Muscle of back (tissue), 11 donors: ENCODE results near the gene CCSER1. TPM values are rescaled to one million over a fixed set of nuclear protein-coding genes. Genes with fewer than 3 reads are reported as not detected.
A peak's percentile ranks its signal among the peaks of the same experiment; 100 is the strongest.
"Not testable (repeated sequence)": the region's sequence is repeated elsewhere in the genome, so short reads cannot be mapped to it uniquely, and the experiment has no call there.

Experiments
- DNase-seq, 3 donors: peaks; one replicate each; pipeline versions ENCODE4 v3.0.0 to v3.0.0-alpha.2; 2013
- polyA plus RNA-seq, 10 donors: library from polyadenylated mRNA; unstranded; fragments of 120-200 nt; gene quantifications; one replicate each; pipeline ENCODE4 v1.2.1, GENCODE V29; 2013; ENCODE audit not compliant: insufficient read length in 10 of 10

Gene CCSER1
- polyA plus RNA-seq, 10 donors = 0.20 to 0.86 (median 0.41) TPM

- DNase-seq = no peak
Observed at GRCh38 chr4:90689739-90690138, 562.5 kb downstream of the CCSER1 start.

- DNase-seq = no peak
Observed at GRCh38 chr4:90695411-90695810, 568.2 kb downstream of the CCSER1 start.

DNA sequence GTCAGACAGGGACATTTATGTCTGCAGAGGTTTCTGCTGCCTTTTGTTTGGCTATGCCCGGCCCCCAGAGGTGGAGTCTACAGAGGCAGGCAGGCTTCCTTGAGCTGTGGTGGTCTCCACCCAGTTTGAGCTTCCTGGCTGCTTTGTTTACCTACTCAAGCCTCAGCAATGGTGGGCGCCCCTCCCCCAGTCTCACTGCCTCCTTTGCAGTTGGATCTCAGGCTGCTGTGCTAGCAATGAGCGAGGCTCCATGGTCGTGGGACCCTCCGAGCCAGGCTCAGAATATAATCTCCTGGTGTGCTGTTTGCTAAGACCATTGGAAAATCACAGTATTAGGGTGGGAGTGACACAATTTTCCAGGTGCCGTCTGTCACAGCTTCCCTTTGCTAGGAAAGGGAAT lies 578.3 kb downstream of the CCSER1 start:
- DNase-seq = not testable (repeated sequence)

- no peak for DNase-seq
Observed at GRCh38 chr4:90715242-90715641, 588.0 kb downstream of the CCSER1 start.

DNA sequence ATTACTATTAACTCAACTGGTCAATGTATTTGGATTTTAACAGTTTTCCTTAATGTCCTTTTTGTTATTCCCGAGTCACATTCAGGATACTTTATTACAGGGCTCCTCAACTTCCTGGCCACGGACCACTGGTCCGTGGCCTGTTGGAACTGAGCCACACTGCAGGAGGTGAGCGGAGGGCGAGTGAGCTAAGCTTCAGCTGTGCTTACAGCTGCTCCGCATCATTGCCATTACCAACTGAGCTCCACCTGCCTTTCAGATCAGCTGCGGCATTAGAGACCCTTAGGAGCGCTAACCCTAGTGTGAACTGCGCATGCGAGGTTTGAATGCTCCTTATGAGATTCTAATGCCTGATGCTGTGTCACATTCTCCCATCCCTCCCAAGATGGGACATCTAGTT lies 591.7 kb downstream of the CCSER1 start:
- peak in 1 of 3 donors; percentile 1 for DNase-seq

- no peak for DNase-seq
Observed at GRCh38 chr4:90727938-90728337, 600.7 kb downstream of the CCSER1 start.

DNA sequence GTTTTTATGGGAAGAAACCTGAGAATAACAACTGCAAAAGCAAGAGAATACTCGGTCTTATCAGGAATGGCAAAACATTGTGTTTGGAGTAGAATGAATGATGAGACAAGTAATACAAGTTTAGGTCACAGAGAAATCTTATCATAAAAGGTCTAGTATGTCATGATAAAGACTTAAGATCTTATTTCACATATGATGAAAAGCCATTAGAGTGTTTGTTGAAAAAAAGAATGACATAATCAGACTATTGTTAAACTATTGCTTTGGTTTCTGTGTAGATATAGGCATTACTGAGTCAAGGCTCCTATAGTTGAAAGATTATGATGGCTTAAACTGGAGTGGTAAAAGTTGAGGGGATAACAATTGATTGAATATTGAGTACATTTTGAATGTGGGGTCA lies 603.6 kb downstream of the CCSER1 start:
- no peak for DNase-seq

DNA sequence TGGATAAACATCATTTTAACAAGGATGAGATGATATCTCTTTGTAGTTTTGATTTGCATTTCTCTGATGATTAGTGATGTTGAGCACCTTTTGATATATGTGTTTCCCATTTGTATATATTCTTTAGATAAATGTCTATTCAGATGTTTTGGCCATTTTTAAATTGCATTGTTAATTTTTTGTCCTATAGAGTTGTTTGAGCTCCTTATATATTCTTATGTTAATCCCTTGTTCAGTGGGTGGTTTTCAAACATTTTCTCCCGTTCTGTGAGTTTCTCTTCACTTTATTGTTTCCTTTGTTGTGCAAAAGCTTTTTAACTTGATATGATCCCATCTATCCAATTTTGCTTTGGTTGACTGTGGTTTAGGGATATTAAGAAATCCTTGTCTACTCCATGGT lies 606.0 kb downstream of the CCSER1 start:
- DNase-seq = no peak

- no peak for DNase-seq
Observed at GRCh38 chr4:90745176-90745575, 618.0 kb downstream of the CCSER1 start.

- DNase-seq = no peak
Observed at GRCh38 chr4:90753068-90753467, 625.9 kb downstream of the CCSER1 start.

DNA sequence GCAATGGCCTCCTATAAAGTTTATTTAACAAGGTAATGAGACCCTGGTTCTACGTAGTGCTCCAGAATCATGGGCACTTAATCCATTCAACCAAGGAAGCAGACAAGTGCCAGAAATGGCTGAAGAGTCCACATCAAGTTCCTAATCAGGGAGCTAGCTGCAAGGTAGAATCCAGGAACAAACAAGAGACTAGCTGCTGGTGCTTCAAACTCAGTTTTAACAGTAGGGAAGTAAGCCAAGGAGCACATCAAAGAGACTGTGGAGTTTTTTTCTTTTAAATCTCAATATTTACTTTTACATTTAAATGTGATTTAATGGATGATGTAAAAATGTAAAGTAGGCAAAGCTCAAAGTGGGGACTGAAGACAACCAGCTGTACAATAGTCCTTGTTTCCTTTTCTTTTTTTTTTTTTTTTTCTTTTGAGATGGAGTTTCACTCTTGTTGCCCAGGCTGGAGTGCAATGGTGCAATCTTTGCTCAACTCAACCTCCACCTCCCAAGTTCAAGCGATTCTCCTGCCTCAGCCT lies 630.4 kb downstream of the CCSER1 start:
- DNase-seq = no peak

- no peak for DNase-seq
Observed at GRCh38 chr4:90760059-90760458, 632.9 kb downstream of the CCSER1 start.

DNA sequence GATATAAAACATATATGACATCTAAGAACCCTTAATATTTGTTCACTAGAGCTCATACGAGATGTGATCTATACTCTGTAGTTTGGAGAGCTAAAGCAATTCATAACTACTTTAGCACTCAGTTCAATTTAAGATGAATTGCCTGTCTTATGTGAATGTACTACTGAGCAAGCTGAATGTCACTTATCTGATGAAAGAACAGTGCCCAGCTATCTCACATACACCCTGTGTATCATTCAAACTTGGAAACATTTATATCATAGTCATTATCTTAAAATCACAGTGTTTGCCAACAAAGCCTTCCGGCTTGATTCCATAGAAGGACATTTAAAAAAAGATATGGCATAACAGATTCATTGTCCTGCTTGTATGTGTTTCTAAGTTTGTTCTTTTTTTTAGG lies 639.6 kb downstream of the CCSER1 start:
- DNase-seq = no peak

GRCh38 chr4:90769251-90769650 lies 642.1 kb downstream of the CCSER1 start:
- no peak for DNase-seq

- DNase-seq = no peak
Observed at GRCh38 chr4:90780193-90780592, 653.0 kb downstream of the CCSER1 start.

GRCh38 chr4:90786602-90787001 lies 659.4 kb downstream of the CCSER1 start:
- DNase-seq = no peak

DNA sequence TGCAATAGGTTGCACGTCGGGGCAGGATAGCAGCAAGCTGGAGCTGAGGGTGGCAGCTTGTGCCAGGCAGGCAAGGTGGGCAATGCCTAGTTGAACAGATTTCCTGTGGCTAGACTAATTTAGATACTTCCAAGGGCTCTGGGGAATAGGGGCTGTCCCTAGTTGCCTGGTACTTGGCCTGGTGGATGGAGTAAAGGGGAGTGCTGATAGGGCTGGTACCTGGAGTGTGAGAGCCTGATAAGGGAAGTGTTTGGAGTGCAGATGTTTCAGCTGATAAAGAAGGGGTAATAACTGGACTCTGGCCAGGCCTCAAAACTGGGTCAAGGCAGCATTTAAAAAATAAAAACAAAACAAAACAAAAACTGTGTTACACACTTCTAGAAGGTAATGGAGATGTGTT lies 665.5 kb downstream of the CCSER1 start:
- DNase-seq = no peak

GRCh38 chr4:90798948-90799347 lies 671.8 kb downstream of the CCSER1 start:
- no peak for DNase-seq

GRCh38 chr4:90799895-90800294 lies 672.7 kb downstream of the CCSER1 start:
- no peak for DNase-seq

- DNase-seq = no peak
Observed at GRCh38 chr4:90815569-90815968, 688.4 kb downstream of the CCSER1 start.

- no peak for DNase-seq
Observed at GRCh38 chr4:90816754-90817153, 689.6 kb downstream of the CCSER1 start.

DNA sequence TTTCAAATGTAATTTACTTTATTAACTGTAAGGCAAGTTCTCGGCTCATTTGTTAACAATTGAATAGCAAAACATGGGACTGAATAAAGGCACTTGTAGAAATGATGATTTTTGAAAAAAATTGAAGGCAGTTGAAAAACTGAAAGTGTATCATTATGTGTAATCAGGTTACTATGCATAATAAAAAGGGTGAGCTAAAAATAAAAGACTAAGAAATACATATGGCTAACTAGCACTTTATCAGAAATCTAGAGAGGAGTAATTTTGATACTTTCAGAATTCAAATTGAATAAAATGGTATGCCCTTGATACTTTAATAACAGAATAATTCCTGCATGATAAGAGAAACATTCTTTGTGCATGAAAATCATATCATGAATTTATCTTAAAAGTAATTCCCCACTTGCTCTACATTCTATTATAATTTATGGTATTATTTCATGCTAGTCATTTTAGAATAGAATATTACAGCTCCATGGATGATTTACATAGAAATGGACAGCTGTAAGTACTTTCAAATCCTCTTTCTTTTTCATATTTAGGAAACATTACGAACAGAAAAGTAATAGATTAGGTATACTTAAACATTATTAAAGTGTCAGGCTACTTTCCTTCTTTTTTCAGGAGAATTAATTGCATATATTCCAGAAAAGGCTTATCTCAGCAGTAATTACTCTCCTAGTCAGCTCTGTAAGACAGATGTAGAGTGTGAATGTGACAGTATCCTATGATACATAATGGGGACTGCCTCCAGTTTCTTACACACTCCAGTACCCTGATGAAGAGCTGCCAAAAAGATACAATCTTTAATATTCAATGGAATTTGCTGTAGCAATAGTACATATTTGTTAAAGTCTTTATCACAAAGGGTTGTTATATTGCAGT lies 697.3 kb downstream of the CCSER1 start:
- no peak for DNase-seq

GRCh38 chr4:90825849-90826248 lies 698.7 kb downstream of the CCSER1 start:
- DNase-seq = no peak

DNA sequence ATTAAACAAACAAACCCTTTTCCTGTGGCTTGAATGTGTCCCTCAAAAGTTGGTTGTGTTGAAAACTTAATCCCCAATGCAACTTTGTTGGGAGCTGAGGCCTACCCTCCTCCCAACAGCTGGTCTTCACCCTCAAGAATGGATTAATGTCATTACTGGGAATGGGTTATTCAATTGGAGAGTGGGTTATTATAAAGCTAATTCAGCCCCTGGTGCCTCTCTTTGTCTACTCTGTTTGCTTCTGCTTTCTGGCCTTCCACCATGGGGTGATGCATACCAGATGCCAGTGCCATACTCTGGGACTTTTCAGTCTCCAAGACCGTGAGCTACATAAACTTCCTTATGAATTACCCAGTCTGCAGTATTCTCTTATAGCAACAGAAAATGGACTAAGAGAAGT lies 706.5 kb downstream of the CCSER1 start:
- no peak for DNase-seq
